HepG2 (cell line): ENCODE results near the gene AJUBA. TPM values are rescaled to one million over a fixed set of nuclear protein-coding genes. Genes with fewer than 3 reads are reported as not detected.

Source experiments
- ATAC-seq: fragments of 200-7000 bp; cut with Tn5 transposase; 3 replicates; pipeline ENCODE4 v1.9.1; 2020; ENCODE audit warnings: mild to moderate bottlenecking, moderate library complexity
- BruUV-seq: library from RNA; stranded (reverse); fragments of 400-500 nt; replicated peaks from 2 replicates; lab custom pipeline; 2021; lab: Mats Ljungman, UMichigan
- CTCF ChIA-PET: fragments of 300-600 bp; formaldehyde crosslinking; extraction: SDS; loops from one replicate; lab custom pipeline; 2021; ENCODE audit warnings: low total read pairs, inconsistent platforms, low intra/inter-chr PET ratio; lab: Yijun Ruan, JAX
- POLR2A ChIA-PET: fragments of 350-600 bp; sonication (Branson Sonifier 250); formaldehyde crosslinking; loops from one replicate; lab custom pipeline; 2020; ENCODE audit warnings: antibody characterized with exemption, inconsistent platforms; lab: Yijun Ruan, JAX
- DNase-seq: peaks from one replicate; pipeline ENCODE4 v3.0.0-alpha.2; 2015; ENCODE audit warnings: low spot score
- FAIRE-seq: peaks from 3 replicates; lab custom pipeline; 2011; peaks lifted over from hg19 to GRCh38; lab: Jason Lieb, UNC
- H2AFZ ChIP-seq: one replicate; pipeline ENCODE4 v1.6.1; 2011; ENCODE audit warnings: low read length, inconsistent platforms
- H3K27ac ChIP-seq: fragments of 300-600 bp; 3 replicates; pipeline ENCODE4 v1.8.0; 2011; ENCODE audit warnings: mixed run types, mild to moderate bottlenecking, mixed read lengths, low read length, inconsistent platforms; ENCODE audit not compliant: insufficient read depth; ENCODE audit errors: extremely low read length
- H3K27me3 ChIP-seq, 2 experiments: fragments of 200-600 bp in 1 of 2; 2 replicates in 1 of 2; 3 replicates in 1 of 2; pipeline versions ENCODE4 v1.6.0 to v1.8.0; 2011; ENCODE audit warnings: low read length in 2 of 2, mild to moderate bottlenecking in 2 of 2, moderate library complexity in 2 of 2, inconsistent platforms in 1 of 2; ENCODE audit not compliant: insufficient read depth in 2 of 2, control insufficient read depth in 1 of 2
- H3K36me3 ChIP-seq, 2 experiments: fragments of 200-600 bp in 1 of 2; replicated peaks in 1 of 2; 2 replicates in 1 of 2; 3 replicates in 1 of 2; pipeline versions ENCODE4 v1.5.1 to v1.8.0; 2011; ENCODE audit warnings: low read length in 2 of 2, inconsistent platforms in 1 of 2; ENCODE audit not compliant: insufficient read depth in 2 of 2, control insufficient read depth in 1 of 2
- H3K4me1 ChIP-seq: 2 replicates; pipeline ENCODE4 v1.5.1; 2012; ENCODE audit warnings: low read length, inconsistent platforms; ENCODE audit not compliant: insufficient read depth
- H3K4me2 ChIP-seq: 2 replicates; pipeline ENCODE4 v1.6.0; 2011; ENCODE audit warnings: low read depth, low read length, inconsistent platforms
- H3K4me3 ChIP-seq, 3 experiments: fragments of 200-600 bp in 1 of 3; sonication (generic), shearing (Covaris generic) in 1 of 3; replicated peaks in 1 of 3; 2 replicates each; pipeline ENCODE4 v1.5.1; 2011 to 2016; ENCODE audit warnings: low read length in 3 of 3, inconsistent platforms in 2 of 3, low read depth in 2 of 3, mild to moderate bottlenecking in 2 of 3, control low read depth in 1 of 3, mixed read lengths in 1 of 3; ENCODE audit not compliant: insufficient read depth in 1 of 3
- H3K79me2 ChIP-seq: one replicate; pipeline ENCODE4 v1.6.1; 2011; ENCODE audit warnings: low read length, inconsistent platforms; ENCODE audit not compliant: insufficient read depth
- H3K9ac ChIP-seq: 2 replicates; pipeline ENCODE4 v1.6.0; 2011; ENCODE audit warnings: mild to moderate bottlenecking, low read depth, low read length, inconsistent platforms; ENCODE audit not compliant: insufficient read depth
- H3K9me3 ChIP-seq: 2 replicates; pipeline ENCODE4 v1.5.1; 2012; ENCODE audit warnings: mild to moderate bottlenecking, low read length
- H4K20me1 ChIP-seq: 2 replicates; pipeline ENCODE4 v1.6.0; 2011; ENCODE audit warnings: inconsistent platforms, mild to moderate bottlenecking, low read length, moderate library complexity; ENCODE audit not compliant: insufficient read depth
- ERF ChIP-seq: IDR thresholded peaks from 2 replicates; pipeline ENCODE4 v1.6.1; 2018; ENCODE audit warnings: missing biosample characterization, missing genetic modification reagents
- RARA ChIP-seq: IDR thresholded peaks from 2 replicates; pipeline ENCODE4 v1.6.1; 2016; ENCODE audit warnings: missing genetic modification reagents, missing compliant biosample characterization
- ZBTB21 ChIP-seq: sonication (generic); formaldehyde crosslinking; IDR thresholded peaks from 2 replicates; pipeline ENCODE4 v1.4.0; 2020; ENCODE audit warnings: missing genetic modification reagents
- ZNF264 ChIP-seq: sonication (generic); formaldehyde crosslinking; IDR thresholded peaks from 2 replicates; pipeline ENCODE4 v1.4.0; 2020; ENCODE audit warnings: missing genetic modification reagents
- ZNF335 ChIP-seq: sonication (generic); formaldehyde crosslinking; IDR thresholded peaks from 2 replicates; pipeline ENCODE4 v1.4.0; 2020; ENCODE audit warnings: missing genetic modification reagents
- ZNF761 ChIP-seq: sonication (generic); formaldehyde crosslinking; conservative IDR thresholded peaks from 2 replicates; pipeline ENCODE4 v1.4.0; 2020; ENCODE audit warnings: mild to moderate bottlenecking, missing genetic modification reagents
- WGBS: methylation state at CpG from one replicate; pipeline ENCODE4 v1.1.6; 2017; ENCODE audit warnings: low lambda C conversion rate; 5-methylcytosine and 5-hydroxymethylcytosine counted together
- in situ Hi-C: cut with HindIII; loops from 2 replicates; pipeline ENCODE4 v1.10.0; 2017; ENCODE audit warnings: low pct_unique_long_range_greater_than_20kb; ENCODE audit not compliant: extremely low pct_ligation_motif_present
- intact Hi-C: fragments of 100-400 bp; cut with micrococcal nuclease; formaldehyde crosslinking; loops from one replicate; pipeline ENCODE4 v1.10.0; 2022; ENCODE audit not compliant: unreplicated experiment
- polyA plus RNA-seq, 8 experiments: library from polyadenylated mRNA; depleted of rRNA in 3 of 8; stranded (reverse) in 7 of 8; unstranded in 1 of 8; fragments of >200 nt; fragmentation: Illumina TruSeq in 4 of 8; extraction: Trizol in 4 of 8; gene quantifications; 2 replicates each; pipeline versions ENCODE4 v1.2.1 to v1.2.3, GENCODE V29; 2011 to 2016; ENCODE audit warnings: low read depth in 4 of 8, missing spikeins in 1 of 8, mixed read lengths in 1 of 8; ENCODE audit not compliant: insufficient read depth in 1 of 8
- total RNA-seq, 5 experiments: library from RNA; depleted of rRNA; stranded (reverse); fragments of >200 nt; fragmentation: Illumina TruSeq; extraction: Trizol; gene quantifications; 2 replicates each; pipeline ENCODE4 v1.2.3, GENCODE V29; 2016; ENCODE audit warnings: low read depth in 1 of 5
- TF ChIP-seq, protein P1 (sequence below): sonication (generic); formaldehyde crosslinking; IDR thresholded peaks from 2 replicates; pipeline ENCODE4 v1.4.0; 2020; ENCODE audit warnings: mild to moderate bottlenecking, missing genetic modification reagents
- TF ChIP-seq, protein P2 (sequence below): sonication (generic); formaldehyde crosslinking; IDR thresholded peaks from 2 replicates; pipeline ENCODE4 v1.5.0; 2020; ENCODE audit warnings: mild to moderate bottlenecking, missing genetic modification reagents, borderline replicate concordance
- TF ChIP-seq, protein P3 (sequence below): sonication (generic); formaldehyde crosslinking; IDR thresholded peaks from 2 replicates; pipeline ENCODE4 v1.5.1; 2020; ENCODE audit warnings: mild to moderate bottlenecking, missing genetic modification reagents, borderline replicate concordance

Gene AJUBA
- total and polyA plus RNA-seq, 2 of the 13 experiments (the other 11 are each of a cell fraction or from before 2014, with no cell fraction given), result 157 to 241 TPM

DNA sequence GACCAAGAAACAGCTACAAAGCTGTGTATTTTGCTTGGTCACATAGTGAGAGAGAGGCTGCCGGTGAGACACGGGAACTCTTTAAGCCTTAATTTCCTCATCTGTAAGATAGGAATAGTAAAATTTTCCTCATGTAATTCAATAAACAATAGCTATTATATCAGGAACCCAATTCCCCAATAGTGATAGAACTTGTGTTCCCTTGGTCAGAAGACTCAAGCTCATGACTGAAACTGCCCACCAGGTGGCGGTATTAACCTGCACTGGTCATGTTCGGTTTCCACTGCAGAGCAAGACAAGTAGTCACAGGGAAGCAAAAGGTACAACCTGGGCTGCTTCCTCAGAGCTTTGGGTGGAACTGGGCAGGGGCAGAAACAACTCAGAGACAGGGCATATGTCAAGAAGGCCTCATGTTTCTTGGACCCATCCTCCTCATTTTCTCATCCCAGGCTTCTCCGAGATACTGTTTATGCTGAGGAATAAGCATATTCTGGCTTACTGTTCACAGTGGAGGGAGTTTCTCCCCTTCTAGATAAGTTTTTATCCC lies 4.2 kb upstream of the AJUBA start:
- H3K79me2 ChIP-seq, result peaks cover 16% of the 10 kb centered on the region
- no peaks in the 10 kb centered on the region; a peak in 1 of 5 replicates for H3K27me3 ChIP-seq
- FAIRE-seq, result peak; percentile 96
- BruUV-seq, result no TSS peak
- no peaks in the 10 kb centered on the region for H3K9me3 ChIP-seq
- H2AFZ ChIP-seq, result no peak overlapping the region
- ChIA-PET CTCF (interaction anchor here (0.8 to 6.6 kb wide), 18 partner anchors 8 to 430 kb away, joined by 3 to 298 read pairs (median 6); partner anchors contain the start of genes CDH24 and PRMT5), POLR2A (interaction anchor here (1.0 to 25.8 kb wide), 16 partner anchors 8 to 109 kb away, joined by 3 to 1670 read pairs (median 12); partner anchors contain the start of genes ACIN1, C14orf119, CDH24 and HAUS4)
- no peaks in the 10 kb centered on the region for H4K20me1 ChIP-seq
- ATAC-seq, result peak; percentile 56
- no peak overlapping the region for H3K4me2 ChIP-seq
- H3K36me3 ChIP-seq, result peaks cover 0 to 6% of the 10 kb centered on the region in 2 experiments; a peak in 1 of 5 replicates
- DNase-seq, result peak; percentile 93
- intact Hi-C loops (loop anchor here (1.0 to 10.0 kb wide), 5 partner anchors 8 to 318 kb away; partner anchors contain the start of genes BCL2L2 and PPP1R3E), in situ Hi-C loops (loop anchor here (5.0 kb wide), 1 partner anchor 66 kb away; no protein-coding TSS in a partner anchor)
- WGBS, result 24% methylated on average over 5 of the region's 5 CpGs
- no peak overlapping the region for H3K9ac ChIP-seq
- H3K4me3 ChIP-seq, result no peak overlapping the region
- H3K27ac ChIP-seq, result no peak overlapping the region
- peaks cover 37% of the 10 kb centered on the region for H3K4me1 ChIP-seq
- TF ChIP-seq ZNF264 (CRISPR knock-in tag), result no peak
- peak; percentile 90 for TF ChIP-seq ERF (CRISPR knock-in tag)
- 0 out of 2 replicates have a peak, but pooled peaks have one; percentile 28 for TF ChIP-seq ZBTB21
- peak; percentile 81 for TF ChIP-seq ZNF335 (CRISPR knock-in tag)
- TF ChIP-seq, protein P1, sequence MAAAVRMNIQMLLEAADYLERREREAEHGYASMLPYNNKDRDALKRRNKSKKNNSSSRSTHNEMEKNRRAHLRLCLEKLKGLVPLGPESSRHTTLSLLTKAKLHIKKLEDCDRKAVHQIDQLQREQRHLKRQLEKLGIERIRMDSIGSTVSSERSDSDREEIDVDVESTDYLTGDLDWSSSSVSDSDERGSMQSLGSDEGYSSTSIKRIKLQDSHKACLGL (CRISPR knock-in tag), result no peak
- no peak for TF ChIP-seq RARA (CRISPR knock-in tag)
- no peak for TF ChIP-seq ZNF761 (CRISPR knock-in tag)
- TF ChIP-seq, protein P2, sequence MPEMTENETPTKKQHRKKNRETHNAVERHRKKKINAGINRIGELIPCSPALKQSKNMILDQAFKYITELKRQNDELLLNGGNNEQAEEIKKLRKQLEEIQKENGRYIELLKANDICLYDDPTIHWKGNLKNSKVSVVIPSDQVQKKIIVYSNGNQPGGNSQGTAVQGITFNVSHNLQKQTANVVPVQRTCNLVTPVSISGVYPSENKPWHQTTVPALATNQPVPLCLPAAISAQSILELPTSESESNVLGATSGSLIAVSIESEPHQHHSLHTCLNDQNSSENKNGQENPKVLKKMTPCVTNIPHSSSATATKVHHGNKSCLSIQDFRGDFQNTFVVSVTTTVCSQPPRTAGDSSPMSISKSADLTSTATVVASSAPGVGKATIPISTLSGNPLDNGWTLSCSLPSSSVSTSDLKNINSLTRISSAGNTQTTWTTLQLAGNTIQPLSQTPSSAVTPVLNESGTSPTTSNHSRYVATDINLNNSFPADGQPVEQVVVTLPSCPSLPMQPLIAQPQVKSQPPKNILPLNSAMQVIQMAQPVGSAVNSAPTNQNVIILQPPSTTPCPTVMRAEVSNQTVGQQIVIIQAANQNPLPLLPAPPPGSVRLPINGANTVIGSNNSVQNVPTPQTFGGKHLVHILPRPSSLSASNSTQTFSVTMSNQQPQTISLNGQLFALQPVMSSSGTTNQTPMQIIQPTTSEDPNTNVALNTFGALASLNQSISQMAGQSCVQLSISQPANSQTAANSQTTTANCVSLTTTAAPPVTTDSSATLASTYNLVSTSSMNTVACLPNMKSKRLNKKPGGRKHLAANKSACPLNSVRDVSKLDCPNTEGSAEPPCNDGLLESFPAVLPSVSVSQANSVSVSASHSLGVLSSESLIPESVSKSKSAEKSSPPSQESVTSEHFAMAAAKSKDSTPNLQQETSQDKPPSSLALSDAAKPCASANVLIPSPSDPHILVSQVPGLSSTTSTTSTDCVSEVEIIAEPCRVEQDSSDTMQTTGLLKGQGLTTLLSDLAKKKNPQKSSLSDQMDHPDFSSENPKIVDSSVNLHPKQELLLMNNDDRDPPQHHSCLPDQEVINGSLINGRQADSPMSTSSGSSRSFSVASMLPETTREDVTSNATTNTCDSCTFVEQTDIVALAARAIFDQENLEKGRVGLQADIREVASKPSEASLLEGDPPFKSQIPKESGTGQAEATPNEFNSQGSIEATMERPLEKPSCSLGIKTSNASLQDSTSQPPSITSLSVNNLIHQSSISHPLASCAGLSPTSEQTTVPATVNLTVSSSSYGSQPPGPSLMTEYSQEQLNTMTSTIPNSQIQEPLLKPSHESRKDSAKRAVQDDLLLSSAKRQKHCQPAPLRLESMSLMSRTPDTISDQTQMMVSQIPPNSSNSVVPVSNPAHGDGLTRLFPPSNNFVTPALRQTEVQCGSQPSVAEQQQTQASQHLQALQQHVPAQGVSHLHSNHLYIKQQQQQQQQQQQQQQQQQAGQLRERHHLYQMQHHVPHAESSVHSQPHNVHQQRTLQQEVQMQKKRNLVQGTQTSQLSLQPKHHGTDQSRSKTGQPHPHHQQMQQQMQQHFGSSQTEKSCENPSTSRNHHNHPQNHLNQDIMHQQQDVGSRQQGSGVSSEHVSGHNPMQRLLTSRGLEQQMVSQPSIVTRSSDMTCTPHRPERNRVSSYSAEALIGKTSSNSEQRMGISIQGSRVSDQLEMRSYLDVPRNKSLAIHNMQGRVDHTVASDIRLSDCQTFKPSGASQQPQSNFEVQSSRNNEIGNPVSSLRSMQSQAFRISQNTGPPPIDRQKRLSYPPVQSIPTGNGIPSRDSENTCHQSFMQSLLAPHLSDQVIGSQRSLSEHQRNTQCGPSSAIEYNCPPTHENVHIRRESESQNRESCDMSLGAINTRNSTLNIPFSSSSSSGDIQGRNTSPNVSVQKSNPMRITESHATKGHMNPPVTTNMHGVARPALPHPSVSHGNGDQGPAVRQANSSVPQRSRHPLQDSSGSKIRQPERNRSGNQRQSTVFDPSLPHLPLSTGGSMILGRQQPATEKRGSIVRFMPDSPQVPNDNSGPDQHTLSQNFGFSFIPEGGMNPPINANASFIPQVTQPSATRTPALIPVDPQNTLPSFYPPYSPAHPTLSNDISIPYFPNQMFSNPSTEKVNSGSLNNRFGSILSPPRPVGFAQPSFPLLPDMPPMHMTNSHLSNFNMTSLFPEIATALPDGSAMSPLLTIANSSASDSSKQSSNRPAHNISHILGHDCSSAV (CRISPR knock-in tag), result 0 out of 2 replicates have a peak, but pooled peaks have one; percentile 43
- TF ChIP-seq, protein P3, sequence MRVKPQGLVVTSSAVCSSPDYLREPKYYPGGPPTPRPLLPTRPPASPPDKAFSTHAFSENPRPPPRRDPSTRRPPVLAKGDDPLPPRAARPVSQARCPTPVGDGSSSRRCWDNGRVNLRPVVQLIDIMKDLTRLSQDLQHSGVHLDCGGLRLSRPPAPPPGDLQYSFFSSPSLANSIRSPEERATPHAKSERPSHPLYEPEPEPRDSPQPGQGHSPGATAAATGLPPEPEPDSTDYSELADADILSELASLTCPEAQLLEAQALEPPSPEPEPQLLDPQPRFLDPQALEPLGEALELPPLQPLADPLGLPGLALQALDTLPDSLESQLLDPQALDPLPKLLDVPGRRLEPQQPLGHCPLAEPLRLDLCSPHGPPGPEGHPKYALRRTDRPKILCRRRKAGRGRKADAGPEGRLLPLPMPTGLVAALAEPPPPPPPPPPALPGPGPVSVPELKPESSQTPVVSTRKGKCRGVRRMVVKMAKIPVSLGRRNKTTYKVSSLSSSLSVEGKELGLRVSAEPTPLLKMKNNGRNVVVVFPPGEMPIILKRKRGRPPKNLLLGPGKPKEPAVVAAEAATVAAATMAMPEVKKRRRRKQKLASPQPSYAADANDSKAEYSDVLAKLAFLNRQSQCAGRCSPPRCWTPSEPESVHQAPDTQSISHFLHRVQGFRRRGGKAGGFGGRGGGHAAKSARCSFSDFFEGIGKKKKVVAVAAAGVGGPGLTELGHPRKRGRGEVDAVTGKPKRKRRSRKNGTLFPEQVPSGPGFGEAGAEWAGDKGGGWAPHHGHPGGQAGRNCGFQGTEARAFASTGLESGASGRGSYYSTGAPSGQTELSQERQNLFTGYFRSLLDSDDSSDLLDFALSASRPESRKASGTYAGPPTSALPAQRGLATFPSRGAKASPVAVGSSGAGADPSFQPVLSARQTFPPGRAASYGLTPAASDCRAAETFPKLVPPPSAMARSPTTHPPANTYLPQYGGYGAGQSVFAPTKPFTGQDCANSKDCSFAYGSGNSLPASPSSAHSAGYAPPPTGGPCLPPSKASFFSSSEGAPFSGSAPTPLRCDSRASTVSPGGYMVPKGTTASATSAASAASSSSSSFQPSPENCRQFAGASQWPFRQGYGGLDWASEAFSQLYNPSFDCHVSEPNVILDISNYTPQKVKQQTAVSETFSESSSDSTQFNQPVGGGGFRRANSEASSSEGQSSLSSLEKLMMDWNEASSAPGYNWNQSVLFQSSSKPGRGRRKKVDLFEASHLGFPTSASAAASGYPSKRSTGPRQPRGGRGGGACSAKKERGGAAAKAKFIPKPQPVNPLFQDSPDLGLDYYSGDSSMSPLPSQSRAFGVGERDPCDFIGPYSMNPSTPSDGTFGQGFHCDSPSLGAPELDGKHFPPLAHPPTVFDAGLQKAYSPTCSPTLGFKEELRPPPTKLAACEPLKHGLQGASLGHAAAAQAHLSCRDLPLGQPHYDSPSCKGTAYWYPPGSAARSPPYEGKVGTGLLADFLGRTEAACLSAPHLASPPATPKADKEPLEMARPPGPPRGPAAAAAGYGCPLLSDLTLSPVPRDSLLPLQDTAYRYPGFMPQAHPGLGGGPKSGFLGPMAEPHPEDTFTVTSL (CRISPR knock-in tag), result no peak
